ENCODE data around the gene GALNT10. TPM values are rescaled to one million over a fixed set of nuclear protein-coding genes. Genes with fewer than 3 reads are reported as not detected.

The GALNT10 gene
- polyA plus RNA-seq, 1 of the 3 experiments (the other 2 are of a cell fraction): 56.3 TPM

- 95% methylated on average over 4 of the region's 4 CpGs for WGBS (ENCODE audit: low lambda C conversion rate)
- POLR2A ChIA-PET: no interaction called here
- TF ChIP-seq USF1 (IDR thresholded peaks at IDR 0.05; ENCODE audit: borderline replicate concordance, low read depth) (no peak), POLR2AphosphoS5 (IDR thresholded peaks at IDR 0.05; ENCODE audit: low read depth, low read length) (no peak), ELF1 (IDR thresholded peaks at IDR 0.05) (no peak), JUND (IDR thresholded peaks at IDR 0.05) (no peak), RXRA (IDR thresholded peaks at IDR 0.05; ENCODE audit: borderline replicate concordance, low read depth) (no peak)
Measured at GRCh38 chr5:154430961-154431630, 240.6 kb downstream of the GALNT10 start.

GRCh38 chr5:154435226-154435625 is 244.7 kb downstream of the GALNT10 start:
- Histone ChIP-seq H3K4me3 (ENCODE audit: low read depth in 2 of 2, low read length in 1 of 2) (no peak overlapping the region), H3F3A (replicated peaks; ENCODE audit: insufficient read depth) (peaks cover 11% of the 10 kb centered on the region), H3K9me2 (no peaks in the 10 kb centered on the region), H4K20me1 (ENCODE audit: insufficient read depth) (no peaks in the 10 kb centered on the region), H3K9me3 (no peaks in the 10 kb centered on the region), H3K79me2 (ENCODE audit: insufficient read depth) (no peaks in the 10 kb centered on the region), H2AFZ (ENCODE audit: low read depth) (no peak overlapping the region), H3K36me3 (replicated peaks in 1 of 2; ENCODE audit: control insufficient read depth in 1 of 2, insufficient read depth in 2 of 2, low read length in 1 of 2) (peaks cover 29 to 35% of the 10 kb centered on the region in 2 experiments), H3K4me2 (no peak overlapping the region), H3K27ac (ENCODE audit: low read depth in 2 of 2, low read length in 1 of 2) (no peak overlapping the region), H3K4me1 (ENCODE audit: control insufficient read depth in 1 of 2, insufficient read depth in 2 of 2, low read depth in 1 of 2, low read length in 1 of 2) (no peaks in the 10 kb centered on the region), H3K27me3 (ENCODE audit: insufficient read depth) (no peaks in the 10 kb centered on the region), H3K9ac (no peak overlapping the region)
- ChIA-PET POLR2A (no interaction called here), CTCF (interaction anchor here (0.9 kb wide), 1 partner anchor 11 kb away, joined by 3 read pairs; the partner anchor contains the start of gene SAP30L)
- TF ChIP-seq TEAD4 (IDR thresholded peaks at IDR 0.05; ENCODE audit: borderline replicate concordance, insufficient read depth) (no peak), RFX5 (IDR thresholded peaks at IDR 0.05; ENCODE audit: low read length) (no peak), ELF1 (IDR thresholded peaks at IDR 0.05) (no peak), FOSL2 (IDR thresholded peaks at IDR 0.05; ENCODE audit: borderline replicate concordance, low read depth) (no peak), TCF12 (IDR thresholded peaks at IDR 0.05) (no peak), EP300 (IDR thresholded peaks at IDR 0.05; ENCODE audit: borderline replicate concordance in 1 of 2, low read depth in 1 of 2, low read length in 1 of 2) (no peak), RAD21 (IDR thresholded peaks at IDR 0.05; ENCODE audit: low read length) (no peak), GABPA (IDR thresholded peaks at IDR 0.05; ENCODE audit: low read depth) (no peak), PBX3 (IDR thresholded peaks at IDR 0.05) (no peak)
- DNase-seq: no peak
- WGBS (ENCODE audit: low lambda C conversion rate): 99% methylated on average over 3 of the region's 3 CpGs

More at GRCh38 chr5:154430961-154431630, 240.6 kb downstream of the GALNT10 start:
- no peak for DNase-seq
- Histone ChIP-seq H3K9ac (no peak overlapping the region), H3K27ac (ENCODE audit: low read depth in 2 of 2, low read length in 1 of 2) (no peak overlapping the region), H3K4me1 (ENCODE audit: control insufficient read depth in 1 of 2, insufficient read depth in 2 of 2, low read depth in 1 of 2, low read length in 1 of 2) (no peaks in the 10 kb centered on the region), H3K4me2 (no peak overlapping the region), H4K20me1 (ENCODE audit: insufficient read depth) (no peaks in the 10 kb centered on the region), H3K9me2 (no peaks in the 10 kb centered on the region), H3K27me3 (ENCODE audit: insufficient read depth) (no peaks in the 10 kb centered on the region), H3K36me3 (replicated peaks in 1 of 2; ENCODE audit: control insufficient read depth in 1 of 2, insufficient read depth in 2 of 2, low read length in 1 of 2) (peaks cover 7 to 14% of the 10 kb centered on the region in 2 experiments), H2AFZ (ENCODE audit: low read depth) (no peak overlapping the region), H3K79me2 (ENCODE audit: insufficient read depth) (no peaks in the 10 kb centered on the region), H3K4me3 (ENCODE audit: low read depth in 2 of 2, low read length in 1 of 2) (no peak overlapping the region), H3F3A (replicated peaks; ENCODE audit: insufficient read depth) (peaks cover 11% of the 10 kb centered on the region), H3K9me3 (no peaks in the 10 kb centered on the region)
- CTCF ChIA-PET: interaction anchor here (0.7 to 2.9 kb wide), 5 partner anchors 9 to 358 kb away, joined by 3 to 23 read pairs (median 4); no protein-coding TSS in a partner anchor
